Measurements from ENCODE around the gene ARHGEF5.

Gene ARHGEF5

GRCh38 chr7:144403102-144403501, 47.9 kb downstream of the ARHGEF5 start (continued):
- no peak for TF ChIP-seq RARB (CRISPR knock-in tag; IDR thresholded peaks at IDR 0.05)
- TF ChIP-seq PATZ1 (CRISPR knock-in tag; IDR thresholded peaks at IDR 0.05; ENCODE audit: borderline replicate concordance): no peak
- TF ChIP-seq ESRRG (CRISPR knock-in tag; IDR thresholded peaks at IDR 0.05): no peak

DNA sequence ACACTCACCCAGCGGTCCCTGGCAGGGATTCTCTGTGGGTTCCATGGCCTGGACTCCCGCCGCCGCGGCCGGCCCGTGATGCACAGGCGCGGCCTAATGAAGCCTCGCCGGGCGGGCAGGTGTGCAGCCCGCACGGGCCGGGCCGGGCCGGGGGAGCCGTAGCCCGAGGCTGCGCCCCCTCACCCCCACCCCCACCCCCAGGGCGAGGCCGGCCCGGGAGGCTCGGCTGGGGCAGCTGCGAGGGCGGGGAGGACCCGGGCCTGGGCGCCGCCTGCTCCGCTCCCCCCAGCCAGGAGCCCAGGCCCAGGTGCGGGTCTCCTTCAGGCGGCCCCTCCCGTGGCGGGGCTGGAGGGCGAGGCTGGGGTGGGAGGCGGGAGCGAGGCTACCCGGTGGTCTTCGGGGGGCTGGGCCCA, 48.5 kb downstream of the ARHGEF5 start, which contains the start of gene NOBOX:
Gene NOBOX (minus strand): TSS at position 45 of the 413 bp plus-strand sequence.
- TF ChIP-seq ZFP3 (CRISPR knock-in tag; IDR thresholded peaks at IDR 0.05) (no peak), TSHZ2 (CRISPR knock-in tag; IDR thresholded peaks at IDR 0.05) (no peak), TOX (CRISPR knock-in tag; IDR thresholded peaks at IDR 0.05; ENCODE audit: borderline replicate concordance) (no peak), CSDC2 (CRISPR knock-in tag; IDR thresholded peaks at IDR 0.05) (no peak), OSR1 (CRISPR knock-in tag; IDR thresholded peaks at IDR 0.05) (no peak), ZNF565 (CRISPR knock-in tag; conservative IDR thresholded peaks at IDR 0.05; ENCODE audit: low read depth) (no peak), BACH2 (CRISPR knock-in tag; IDR thresholded peaks at IDR 0.05; ENCODE audit: borderline replicate concordance) (no peak), SNAI2 (CRISPR knock-in tag; IDR thresholded peaks at IDR 0.05) (no peak), PATZ1 (CRISPR knock-in tag; IDR thresholded peaks at IDR 0.05; ENCODE audit: borderline replicate concordance) (no peak), ZNF8 (CRISPR knock-in tag; IDR thresholded peaks at IDR 0.05) (no peak)
- TF ChIP-seq, protein P1, sequence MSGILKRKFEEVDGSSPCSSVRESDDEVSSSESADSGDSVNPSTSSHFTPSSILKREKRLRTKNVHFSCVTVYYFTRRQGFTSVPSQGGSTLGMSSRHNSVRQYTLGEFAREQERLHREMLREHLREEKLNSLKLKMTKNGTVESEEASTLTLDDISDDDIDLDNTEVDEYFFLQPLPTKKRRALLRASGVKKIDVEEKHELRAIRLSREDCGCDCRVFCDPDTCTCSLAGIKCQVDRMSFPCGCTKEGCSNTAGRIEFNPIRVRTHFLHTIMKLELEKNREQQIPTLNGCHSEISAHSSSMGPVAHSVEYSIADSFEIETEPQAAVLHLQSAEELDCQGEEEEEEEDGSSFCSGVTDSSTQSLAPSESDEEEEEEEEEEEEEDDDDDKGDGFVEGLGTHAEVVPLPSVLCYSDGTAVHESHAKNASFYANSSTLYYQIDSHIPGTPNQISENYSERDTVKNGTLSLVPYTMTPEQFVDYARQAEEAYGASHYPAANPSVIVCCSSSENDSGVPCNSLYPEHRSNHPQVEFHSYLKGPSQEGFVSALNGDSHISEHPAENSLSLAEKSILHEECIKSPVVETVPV (CRISPR knock-in tag; IDR thresholded peaks at IDR 0.05): no peak
- TF ChIP-seq, protein P2, sequence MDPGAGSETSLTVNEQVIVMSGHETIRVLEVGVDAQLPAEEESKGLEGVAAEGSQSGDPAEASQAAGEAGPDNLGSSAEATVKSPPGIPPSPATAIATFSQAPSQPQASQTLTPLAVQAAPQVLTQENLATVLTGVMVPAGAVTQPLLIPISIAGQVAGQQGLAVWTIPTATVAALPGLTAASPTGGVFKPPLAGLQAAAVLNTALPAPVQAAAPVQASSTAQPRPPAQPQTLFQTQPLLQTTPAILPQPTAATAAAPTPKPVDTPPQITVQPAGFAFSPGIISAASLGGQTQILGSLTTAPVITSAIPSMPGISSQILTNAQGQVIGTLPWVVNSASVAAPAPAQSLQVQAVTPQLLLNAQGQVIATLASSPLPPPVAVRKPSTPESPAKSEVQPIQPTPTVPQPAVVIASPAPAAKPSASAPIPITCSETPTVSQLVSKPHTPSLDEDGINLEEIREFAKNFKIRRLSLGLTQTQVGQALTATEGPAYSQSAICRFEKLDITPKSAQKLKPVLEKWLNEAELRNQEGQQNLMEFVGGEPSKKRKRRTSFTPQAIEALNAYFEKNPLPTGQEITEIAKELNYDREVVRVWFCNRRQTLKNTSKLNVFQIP (CRISPR knock-in tag; IDR thresholded peaks at IDR 0.05; ENCODE audit: borderline replicate concordance, low read depth): no peak
- ATAC-seq: no peak

- TF ChIP-seq RARB (CRISPR knock-in tag; IDR thresholded peaks at IDR 0.05) (no peak), PATZ1 (CRISPR knock-in tag; IDR thresholded peaks at IDR 0.05; ENCODE audit: borderline replicate concordance) (no peak), BACH2 (CRISPR knock-in tag; IDR thresholded peaks at IDR 0.05; ENCODE audit: borderline replicate concordance) (no peak), ZC3H10 (CRISPR knock-in tag; IDR thresholded peaks at IDR 0.05) (no peak), ZNF565 (CRISPR knock-in tag; conservative IDR thresholded peaks at IDR 0.05; ENCODE audit: low read depth) (no peak), OSR1 (CRISPR knock-in tag; IDR thresholded peaks at IDR 0.05) (no peak), GLIS3 (CRISPR knock-in tag; IDR thresholded peaks at IDR 0.05) (no peak), ISL1 (CRISPR knock-in tag; IDR thresholded peaks at IDR 0.05) (no peak), ZNF8 (CRISPR knock-in tag; IDR thresholded peaks at IDR 0.05) (no peak), ZNF70 (CRISPR knock-in tag; IDR thresholded peaks at IDR 0.05) (no peak), PPARA (CRISPR knock-in tag; IDR thresholded peaks at IDR 0.05; ENCODE audit: borderline replicate concordance) (no peak), ARNTL (CRISPR knock-in tag; IDR thresholded peaks at IDR 0.05; ENCODE audit: borderline replicate concordance, low read depth) (no peak), SNAI2 (CRISPR knock-in tag; IDR thresholded peaks at IDR 0.05) (no peak)
- TF ChIP-seq, protein P3, sequence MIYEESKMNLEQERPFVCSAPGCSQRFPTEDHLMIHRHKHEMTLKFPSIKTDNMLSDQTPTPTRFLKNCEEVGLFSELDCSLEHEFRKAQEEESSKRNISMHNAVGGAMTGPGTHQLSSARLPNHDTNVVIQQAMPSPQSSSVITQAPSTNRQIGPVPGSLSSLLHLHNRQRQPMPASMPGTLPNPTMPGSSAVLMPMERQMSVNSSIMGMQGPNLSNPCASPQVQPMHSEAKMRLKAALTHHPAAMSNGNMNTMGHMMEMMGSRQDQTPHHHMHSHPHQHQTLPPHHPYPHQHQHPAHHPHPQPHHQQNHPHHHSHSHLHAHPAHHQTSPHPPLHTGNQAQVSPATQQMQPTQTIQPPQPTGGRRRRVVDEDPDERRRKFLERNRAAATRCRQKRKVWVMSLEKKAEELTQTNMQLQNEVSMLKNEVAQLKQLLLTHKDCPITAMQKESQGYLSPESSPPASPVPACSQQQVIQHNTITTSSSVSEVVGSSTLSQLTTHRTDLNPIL (CRISPR knock-in tag; IDR thresholded peaks at IDR 0.05; ENCODE audit: low read depth): no peak
- ATAC-seq: no peak
Measured at GRCh38 chr7:144404946-144405345, 49.7 kb downstream of the ARHGEF5 start.

Data from SK-N-SH treated with all-trans-retinoic acid at 6 μM for 48 hours (cell line).